CD4-positive, alpha-beta memory T cell (primary cell): ENCODE measurements around the gene ACTR3. TPM values are rescaled to one million over a fixed set of nuclear protein-coding genes. Genes with fewer than 3 reads are reported as not detected.

Experiments
- CTCF ChIA-PET: fragments of 350-600 bp; sonication (Branson Sonifier 250); formaldehyde crosslinking; loops from one replicate; lab custom pipeline; 2021; ENCODE audit warnings: inconsistent platforms; ENCODE audit not compliant: partially characterized antibody; lab: Charles Lee
- POLR2A ChIA-PET: fragments of 350-600 bp; sonication (Branson Sonifier 250); formaldehyde crosslinking; loops from one replicate; lab custom pipeline; 2021; ENCODE audit not compliant: partially characterized antibody; lab: Charles Lee
- DNase-seq, 5 donors: peaks; one replicate each; pipeline versions ENCODE4 v3.0.0 to v3.0.0-alpha.2; 2020 to 2022; ENCODE audit warnings: mixed read lengths in 1 of 5
- H3K27ac ChIP-seq: one replicate; pipeline ENCODE4 v1.7.0; 2013; ENCODE audit warnings: low read depth, low read length
- H3K27me3 ChIP-seq: 2 replicates; pipeline ENCODE4 v1.7.0; 2013; ENCODE audit warnings: mild to moderate bottlenecking, low read length, moderate library complexity; ENCODE audit not compliant: insufficient read depth
- H3K36me3 ChIP-seq: 2 replicates; pipeline ENCODE4 v1.7.0; 2013; ENCODE audit warnings: mild to moderate bottlenecking, low read length, moderate library complexity; ENCODE audit not compliant: insufficient read depth
- H3K4me1 ChIP-seq: 2 replicates; pipeline ENCODE4 v1.7.0; 2013; ENCODE audit warnings: mild to moderate bottlenecking, low read length, moderate library complexity; ENCODE audit not compliant: insufficient read depth
- H3K4me3 ChIP-seq, 2 donors: one replicate each; pipeline ENCODE4 v1.7.0; 2013; ENCODE audit warnings: low read length in 2 of 2, mild to moderate bottlenecking in 1 of 2
- H3K9me3 ChIP-seq, 2 donors: one replicate each; pipeline ENCODE4 v1.7.0; 2013; ENCODE audit warnings: low read length in 2 of 2, control low read depth in 1 of 2; ENCODE audit not compliant: control insufficient read depth in 1 of 2
- H3K27ac Mint-ChIP-seq, 7 donors: one replicate each; pipeline ENCODE4 v1.8.0; 2020 to 2021; ENCODE audit warnings: mixed read lengths in 7 of 7, mild to moderate bottlenecking in 6 of 7, inconsistent platforms in 3 of 7, moderate library complexity in 3 of 7
- H3K27me3 Mint-ChIP-seq, 2 donors: one replicate each; pipeline ENCODE4 v1.8.0; 2020 to 2021; ENCODE audit warnings: mixed read lengths in 2 of 2
- H3K36me3 Mint-ChIP-seq, 2 donors: one replicate each; pipeline ENCODE4 v1.8.0; 2020 to 2021; ENCODE audit warnings: mixed read lengths in 2 of 2, inconsistent platforms in 1 of 2, mild to moderate bottlenecking in 1 of 2
- H3K4me1 Mint-ChIP-seq, 4 donors: one replicate each; pipeline ENCODE4 v1.8.0; 2020 to 2021; ENCODE audit warnings: mixed read lengths in 4 of 4, mild to moderate bottlenecking in 1 of 4
- H3K4me3 Mint-ChIP-seq, 8 donors: one replicate each; pipeline ENCODE4 v1.8.0; 2020 to 2021; ENCODE audit warnings: mixed read lengths in 8 of 8, mild to moderate bottlenecking in 7 of 8, moderate library complexity in 6 of 8, inconsistent platforms in 3 of 8
- H3K9me3 Mint-ChIP-seq, 8 donors: one replicate each; pipeline ENCODE4 v1.8.0; 2020 to 2021; ENCODE audit warnings: mixed read lengths in 8 of 8, mild to moderate bottlenecking in 5 of 8, inconsistent platforms in 3 of 8, moderate library complexity in 1 of 8
- intact Hi-C: fragments of 100-400 bp; cut with micrococcal nuclease; formaldehyde crosslinking; loops from one replicate; pipeline ENCODE4 v1.15.1; 2023
- polyA plus RNA-seq, 2 donors: library from polyadenylated mRNA; unstranded; fragments of 300-500 nt; fragmentation: Illumina TruSeq; gene quantifications; one replicate each; pipeline ENCODE4 v1.2.3, GENCODE V29; 2021
- total RNA-seq, 2 experiments: library from RNA; stranded (reverse); gene quantifications; one replicate each; pipeline ENCODE4 v1.2.3, GENCODE V29; 2021

The ACTR3 gene
- total and polyA plus RNA-seq, 4 experiments from 2014 or later: 247 to 567 (median 396) TPM

- Mint-ChIP-seq H3K4me1 (peaks cover 76 to 96% (median 87%) of the 10 kb centered on the region in 4 donors), H3K9me3 (no peaks in the 10 kb centered on the region), H3K27me3 (no peaks in the 10 kb centered on the region), H3K27ac (peak overlapping the region; percentile 42 to 92 (median 84)), H3K36me3 (peaks cover 30 to 33% of the 10 kb centered on the region in 2 donors), H3K4me3 (peak overlapping the region; percentile 39 to 78 (median 66))
- no peak for DNase-seq
- ChIA-PET POLR2A (no interaction called here), CTCF (interaction anchor here (1.5 kb wide), 1 partner anchor 18 kb away, joined by 3 read pairs; no protein-coding TSS in a partner anchor)
- no peak overlapping the region for H3K27ac ChIP-seq
- intact Hi-C loops: no loop called here
- no peaks in the 10 kb centered on the region for H3K36me3 ChIP-seq
- no peaks in the 10 kb centered on the region for H3K27me3 ChIP-seq
- no peak overlapping the region for H3K4me3 ChIP-seq
- peaks cover 100% of the 10 kb centered on the region for H3K4me1 ChIP-seq
- H3K9me3 ChIP-seq: no peaks in the 10 kb centered on the region
Measured at GRCh38 chr2:113901943-113902342, 12.1 kb downstream of the ACTR3 start.

GRCh38 chr2:113905886-113906285, 16.0 kb downstream of the ACTR3 start:
- H3K27ac Mint-ChIP-seq: peak overlapping the region in 3 of 7 donors; percentile 41 to 92 (median 48)
- peaks cover 31 to 32% of the 10 kb centered on the region in 2 donors for H3K36me3 Mint-ChIP-seq
- CTCF ChIA-PET: interaction anchor here (1.0 kb wide), 1 partner anchor 24 kb away, joined by 3 read pairs; no protein-coding TSS in a partner anchor
- Histone ChIP-seq H3K27ac (no peak overlapping the region), H3K36me3 (no peaks in the 10 kb centered on the region), H3K4me1 (peaks cover 99% of the 10 kb centered on the region), H3K4me3 (peak overlapping the region in 1 of 2 donors; percentile 27), H3K9me3 (no peaks in the 10 kb centered on the region), H3K27me3 (no peaks in the 10 kb centered on the region)
- peaks cover 69 to 96% (median 81%) of the 10 kb centered on the region in 4 donors for H3K4me1 Mint-ChIP-seq
- no peak for DNase-seq
- no peaks in the 10 kb centered on the region for H3K9me3 Mint-ChIP-seq
- POLR2A ChIA-PET: interaction anchor here (2.1 kb wide), 1 partner anchor 149 kb away, joined by 9 read pairs; the partner anchor contains the start of gene SLC35F5
- intact Hi-C loops: loop anchor here (1.0 kb wide), 1 partner anchor 12 kb away; no protein-coding TSS in a partner anchor
- no peaks in the 10 kb centered on the region for H3K27me3 Mint-ChIP-seq
- peak overlapping the region; percentile 26 to 73 (median 42) for H3K4me3 Mint-ChIP-seq

- POLR2A ChIA-PET: interaction anchor here (0.9 to 2.1 kb wide), 4 partner anchors 10 to 150 kb away, joined by 4 to 9 read pairs (median 6); partner anchors contain the start of genes ACTR3 and SLC35F5
- Mint-ChIP-seq H3K4me3 (peak overlapping the region in 6 of 8 donors; percentile 33 to 73 (median 44)), H3K27ac (peak overlapping the region in 6 of 7 donors; percentile 19 to 92 (median 67)), H3K9me3 (no peaks in the 10 kb centered on the region), H3K36me3 (peaks cover 31 to 34% of the 10 kb centered on the region in 2 donors), H3K27me3 (no peaks in the 10 kb centered on the region), H3K4me1 (peaks cover 65 to 92% (median 78%) of the 10 kb centered on the region in 4 donors)
- no peaks in the 10 kb centered on the region for H3K36me3 ChIP-seq
- no peak overlapping the region for H3K4me3 ChIP-seq
- no peak for DNase-seq
- H3K9me3 ChIP-seq: no peaks in the 10 kb centered on the region
- no peaks in the 10 kb centered on the region for H3K27me3 ChIP-seq
- intact Hi-C loops: loop anchor here (1.0 kb wide), 1 partner anchor 12 kb away; no protein-coding TSS in a partner anchor
- H3K27ac ChIP-seq: no peak overlapping the region
- H3K4me1 ChIP-seq: peaks cover 99% of the 10 kb centered on the region
- CTCF ChIA-PET: interaction anchor here (1.0 to 1.2 kb wide), 2 partner anchors 13 to 23 kb away, joined by 3 to 4 read pairs; no protein-coding TSS in a partner anchor
Measured at GRCh38 chr2:113906647-113907046, 16.8 kb downstream of the ACTR3 start.

GRCh38 chr2:113907297-113907696, 17.4 kb downstream of the ACTR3 start:
- H3K9me3 ChIP-seq: no peaks in the 10 kb centered on the region
- Mint-ChIP-seq H3K27ac (peak overlapping the region; percentile 22 to 92 (median 54)), H3K4me1 (peaks cover 61 to 91% (median 76%) of the 10 kb centered on the region in 4 donors), H3K36me3 (peaks cover 31 to 34% of the 10 kb centered on the region in 2 donors), H3K4me3 (peak overlapping the region in 6 of 8 donors; percentile 33 to 70 (median 50)), H3K9me3 (no peaks in the 10 kb centered on the region), H3K27me3 (no peaks in the 10 kb centered on the region)
- no peak overlapping the region for H3K4me3 ChIP-seq
- ChIA-PET CTCF (interaction anchor here (1.2 kb wide), 1 partner anchor 13 kb away, joined by 4 read pairs; no protein-coding TSS in a partner anchor), POLR2A (interaction anchor here (0.9 to 2.1 kb wide), 4 partner anchors 10 to 151 kb away, joined by 4 to 9 read pairs (median 6); partner anchors contain the start of genes ACTR3 and SLC35F5)
- no peaks in the 10 kb centered on the region for H3K27me3 ChIP-seq
- H3K36me3 ChIP-seq: no peaks in the 10 kb centered on the region
- no peak overlapping the region for H3K27ac ChIP-seq
- peaks cover 96% of the 10 kb centered on the region for H3K4me1 ChIP-seq
- intact Hi-C loops: no loop called here
- no peak for DNase-seq

GRCh38 chr2:113910110-113910717, 20.3 kb downstream of the ACTR3 start:
- Mint-ChIP-seq H3K27me3 (no peaks in the 10 kb centered on the region), H3K4me1 (peaks cover 44 to 88% (median 60%) of the 10 kb centered on the region in 4 donors), H3K4me3 (peak overlapping the region in 7 of 8 donors; percentile 52 to 88 (median 62)), H3K36me3 (peaks cover 29 to 49% of the 10 kb centered on the region in 2 donors), H3K27ac (peak overlapping the region; percentile 54 to 92 (median 80)), H3K9me3 (no peaks in the 10 kb centered on the region)
- intact Hi-C loops: loop anchor here (2.0 kb wide), 1 partner anchor 19 kb away; the partner anchor contains the start of gene ACTR3
- POLR2A ChIA-PET: interaction anchor here (0.8 to 1.6 kb wide), 4 partner anchors 10 to 735 kb away, joined by 3 to 9 read pairs (median 3); no protein-coding TSS in a partner anchor
- Histone ChIP-seq H3K4me3 (no peak overlapping the region), H3K9me3 (no peaks in the 10 kb centered on the region), H3K27me3 (no peaks in the 10 kb centered on the region), H3K36me3 (peaks cover 10% of the 10 kb centered on the region), H3K4me1 (peaks cover 84% of the 10 kb centered on the region), H3K27ac (peak overlapping the region; percentile 6)
- peak in 3 of 5 donors; percentile 15 to 90 (median 21) for DNase-seq
- CTCF ChIA-PET: interaction anchor here (1.1 kb wide), 1 partner anchor 16 kb away, joined by 3 read pairs; no protein-coding TSS in a partner anchor

GRCh38 chr2:113910967-113911678, 21.2 kb downstream of the ACTR3 start:
- CTCF ChIA-PET: no interaction called here

More at GRCh38 chr2:113910967-113911678, 21.2 kb downstream of the ACTR3 start:
- Mint-ChIP-seq H3K27ac (peak overlapping the region; percentile 54 to 92 (median 80)), H3K36me3 (peaks cover 25 to 51% of the 10 kb centered on the region in 2 donors), H3K4me1 (peaks cover 40 to 88% (median 60%) of the 10 kb centered on the region in 4 donors), H3K27me3 (no peaks in the 10 kb centered on the region), H3K9me3 (no peaks in the 10 kb centered on the region), H3K4me3 (peak overlapping the region in 7 of 8 donors; percentile 18 to 88 (median 62))
- DNase-seq: no peak
- POLR2A ChIA-PET: interaction anchor here (0.6 to 1.6 kb wide), 3 partner anchors 9 to 736 kb away, joined by 3 read pairs; no protein-coding TSS in a partner anchor
- Histone ChIP-seq H3K36me3 (peaks cover 19% of the 10 kb centered on the region), H3K27ac (peak overlapping the region; percentile 6), H3K4me3 (no peak overlapping the region), H3K27me3 (no peaks in the 10 kb centered on the region), H3K4me1 (peaks cover 84% of the 10 kb centered on the region), H3K9me3 (no peaks in the 10 kb centered on the region)
- intact Hi-C loops: loop anchor here (2.0 kb wide), 1 partner anchor 20 kb away; the partner anchor contains the start of gene ACTR3
